Calu3 (cell line): ENCODE results near the gene MRGPRF. TPM values are rescaled to one million over a fixed set of nuclear protein-coding genes. Genes with fewer than 3 reads are reported as not detected.

ENCODE experiments used
- BruUV-seq: library from RNA; stranded (reverse); fragments of 400-500 nt; replicated peaks from 2 replicates; lab custom pipeline; 2021; lab: Mats Ljungman, UMichigan
- CTCF ChIA-PET: fragments of 300-600 bp; sonication (Branson Sonifier 250); formaldehyde crosslinking; loops from one replicate; lab custom pipeline; 2022; ENCODE audit warnings: antibody characterized with exemption; lab: Charles Lee
- DNase-seq: peaks from one replicate; pipeline ENCODE4 v3.0.0; 2022
- H3K27ac Mint-ChIP-seq: one replicate; pipeline ENCODE4 v1.8.0; 2022; ENCODE audit warnings: mixed read lengths; ENCODE audit not compliant: unreplicated experiment
- H3K27me3 Mint-ChIP-seq: one replicate; pipeline ENCODE4 v1.8.0; 2022; ENCODE audit warnings: mixed read lengths; ENCODE audit not compliant: unreplicated experiment
- H3K36me3 Mint-ChIP-seq: one replicate; pipeline ENCODE4 v1.8.0; 2022; ENCODE audit warnings: mild to moderate bottlenecking, moderate library complexity, mixed read lengths; ENCODE audit not compliant: insufficient read depth, unreplicated experiment
- H3K4me1 Mint-ChIP-seq: one replicate; pipeline ENCODE4 v1.8.0; 2022; ENCODE audit warnings: mild to moderate bottlenecking, low read depth, mixed read lengths; ENCODE audit not compliant: unreplicated experiment
- H3K4me3 Mint-ChIP-seq: one replicate; pipeline ENCODE4 v1.8.0; 2022; ENCODE audit warnings: mild to moderate bottlenecking, low read depth, moderate library complexity, mixed read lengths; ENCODE audit not compliant: unreplicated experiment
- H3K9me3 Mint-ChIP-seq: one replicate; pipeline ENCODE4 v1.8.0; 2022; ENCODE audit warnings: low read depth, mixed read lengths; ENCODE audit not compliant: unreplicated experiment
- intact Hi-C: fragments of 100-400 bp; cut with micrococcal nuclease; formaldehyde crosslinking; loops from one replicate; pipeline ENCODE4 v1.10.0; 2022; ENCODE audit not compliant: unreplicated experiment
- total RNA-seq: library from RNA; stranded (reverse); gene quantifications from 2 replicates; pipeline ENCODE4 v1.2.3, GENCODE V29; 2022
- TF ChIP-seq, protein P1 (sequence below): fragments of 200-600 bp; IDR thresholded peaks from one replicate; pipeline ENCODE4 v1.8.0; 2022; ENCODE audit warnings: antibody characterized with exemption; ENCODE audit not compliant: unreplicated experiment

Gene MRGPRF
- total RNA-seq, 1 experiment from 2014 or later, result 0.14 TPM

DNA sequence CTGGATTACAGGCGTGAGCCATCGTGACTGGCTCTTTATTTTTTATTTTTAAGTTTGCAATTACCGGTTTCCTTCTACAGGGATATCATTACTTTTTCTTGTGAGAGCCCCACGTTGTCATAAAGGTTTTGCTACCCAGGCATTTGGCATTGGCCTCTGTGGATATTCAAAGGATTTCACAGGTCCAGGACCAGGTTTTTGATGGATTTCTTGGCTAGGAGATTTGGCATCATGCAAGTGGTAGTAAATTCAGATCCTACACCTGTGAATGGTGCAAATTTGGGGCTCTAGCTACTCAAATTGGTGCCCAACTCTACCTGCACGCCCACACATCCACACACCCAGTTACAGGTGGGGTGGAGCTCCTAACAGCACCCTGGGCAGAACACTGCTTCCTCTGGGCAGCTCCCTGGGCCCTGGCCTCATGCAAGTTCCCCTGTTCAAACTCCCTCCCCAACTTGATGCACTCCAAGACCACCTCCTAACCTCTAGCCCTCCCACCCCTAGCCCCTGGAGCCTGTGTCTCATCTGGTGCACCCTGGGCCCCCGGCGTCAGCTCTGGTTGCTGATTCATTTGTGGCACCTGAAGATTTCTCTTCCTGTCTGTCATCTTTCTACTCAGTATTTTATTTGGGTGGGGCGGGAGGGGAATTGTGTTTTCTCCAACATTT lies 23.0 kb downstream of the MRGPRF start:
- Mint-ChIP-seq H3K4me1 (no peaks in the 10 kb centered on the region), H3K27me3 (peaks cover 32% of the 10 kb centered on the region), H3K9me3 (peaks cover 3% of the 10 kb centered on the region), H3K36me3 (no peaks in the 10 kb centered on the region), H3K4me3 (no peak overlapping the region), H3K27ac (no peak overlapping the region)
- no TSS peak for BruUV-seq
- intact Hi-C loops, result no loop called here
- CTCF ChIA-PET, result interaction anchor here (0.6 kb wide), 2 partner anchors 135 to 653 kb away, joined by 3 to 4 read pairs; no protein-coding TSS in a partner anchor
- no peak for DNase-seq
- TF ChIP-seq, protein P1, sequence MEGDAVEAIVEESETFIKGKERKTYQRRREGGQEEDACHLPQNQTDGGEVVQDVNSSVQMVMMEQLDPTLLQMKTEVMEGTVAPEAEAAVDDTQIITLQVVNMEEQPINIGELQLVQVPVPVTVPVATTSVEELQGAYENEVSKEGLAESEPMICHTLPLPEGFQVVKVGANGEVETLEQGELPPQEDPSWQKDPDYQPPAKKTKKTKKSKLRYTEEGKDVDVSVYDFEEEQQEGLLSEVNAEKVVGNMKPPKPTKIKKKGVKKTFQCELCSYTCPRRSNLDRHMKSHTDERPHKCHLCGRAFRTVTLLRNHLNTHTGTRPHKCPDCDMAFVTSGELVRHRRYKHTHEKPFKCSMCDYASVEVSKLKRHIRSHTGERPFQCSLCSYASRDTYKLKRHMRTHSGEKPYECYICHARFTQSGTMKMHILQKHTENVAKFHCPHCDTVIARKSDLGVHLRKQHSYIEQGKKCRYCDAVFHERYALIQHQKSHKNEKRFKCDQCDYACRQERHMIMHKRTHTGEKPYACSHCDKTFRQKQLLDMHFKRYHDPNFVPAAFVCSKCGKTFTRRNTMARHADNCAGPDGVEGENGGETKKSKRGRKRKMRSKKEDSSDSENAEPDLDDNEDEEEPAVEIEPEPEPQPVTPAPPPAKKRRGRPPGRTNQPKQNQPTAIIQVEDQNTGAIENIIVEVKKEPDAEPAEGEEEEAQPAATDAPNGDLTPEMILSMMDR, result no peak

DNA sequence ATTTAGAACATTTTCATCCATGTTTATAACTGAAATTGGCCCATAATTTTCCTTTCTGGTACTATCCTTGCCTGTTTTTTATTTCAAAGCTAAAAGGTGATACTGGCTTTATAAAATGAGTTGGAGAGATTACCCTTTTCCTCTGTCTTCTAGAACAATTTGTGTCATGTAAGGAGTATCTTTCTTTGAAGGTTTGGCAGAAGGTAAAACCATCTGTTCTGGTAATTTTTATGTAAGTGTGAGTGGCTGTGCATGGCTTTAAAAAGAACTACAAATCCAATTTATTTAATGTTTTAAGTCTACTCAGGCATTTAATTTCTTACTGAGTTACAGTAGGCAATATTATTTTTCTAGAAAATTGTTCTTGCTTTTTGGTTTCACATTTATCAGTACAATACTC lies 24.6 kb downstream of the MRGPRF start:
- no peak for DNase-seq
- Mint-ChIP-seq H3K4me3 (no peak overlapping the region), H3K27me3 (peaks cover 22% of the 10 kb centered on the region), H3K36me3 (no peaks in the 10 kb centered on the region), H3K9me3 (peaks cover 3% of the 10 kb centered on the region), H3K27ac (no peak overlapping the region), H3K4me1 (no peaks in the 10 kb centered on the region)
- CTCF ChIA-PET, result no interaction called here
- TF ChIP-seq, protein P1, result no peak
- no TSS peak for BruUV-seq
- intact Hi-C loops, result no loop called here

DNA sequence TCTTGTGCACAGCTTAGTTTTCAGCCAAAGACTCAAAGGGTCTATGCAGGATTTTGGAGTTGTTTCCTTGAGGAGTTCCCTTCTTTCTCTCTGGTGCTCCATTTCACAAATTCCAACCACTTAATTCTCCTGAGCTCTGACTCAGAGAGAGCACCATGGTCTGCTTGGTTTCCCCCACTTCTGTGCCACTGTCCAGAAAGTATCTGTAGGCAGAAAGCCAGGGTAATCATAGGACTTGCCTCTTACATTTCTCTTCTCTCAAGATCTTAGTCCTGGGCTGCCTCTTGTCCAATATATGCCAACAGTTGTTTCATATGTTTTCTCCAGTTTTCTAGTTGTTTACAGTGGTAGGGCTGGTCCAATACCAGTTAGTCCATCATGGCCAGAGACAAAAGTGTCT lies 25.8 kb downstream of the MRGPRF start:
- intact Hi-C loops, result no loop called here
- BruUV-seq, result no TSS peak
- CTCF ChIA-PET, result no interaction called here

DNA sequence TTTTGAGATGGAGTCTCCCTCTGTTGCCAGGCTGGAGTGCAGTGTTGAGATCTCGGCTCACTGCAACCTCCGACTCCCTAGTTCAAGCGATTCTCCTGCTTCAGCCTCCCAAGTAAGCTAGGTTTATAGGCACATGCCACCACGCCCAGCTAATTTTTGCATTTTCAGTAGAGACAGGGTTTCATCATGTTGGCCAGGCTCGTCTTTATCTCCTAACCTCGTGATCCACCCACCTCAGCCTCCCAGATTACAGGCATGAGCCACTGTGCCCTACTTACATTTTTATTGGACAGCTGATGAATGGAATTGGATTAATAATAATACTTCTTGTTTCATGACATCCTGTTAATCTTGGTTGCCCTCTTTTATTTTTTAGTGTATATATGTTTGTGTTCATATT lies 29.2 kb downstream of the MRGPRF start:
- TF ChIP-seq, protein P1, result no peak
- Mint-ChIP-seq H3K36me3 (no peaks in the 10 kb centered on the region), H3K27ac (no peak overlapping the region), H3K4me1 (no peaks in the 10 kb centered on the region), H3K27me3 (peaks cover 41% of the 10 kb centered on the region), H3K9me3 (peaks cover 6% of the 10 kb centered on the region), H3K4me3 (no peak overlapping the region)
- CTCF ChIA-PET, result interaction anchor here (0.7 kb wide), 1 partner anchor 540 kb away, joined by 5 read pairs; no protein-coding TSS in a partner anchor
- DNase-seq, result no peak
- BruUV-seq, result no TSS peak
- intact Hi-C loops, result no loop called here

More for the DNA sequence above, 25.8 kb downstream of the MRGPRF start:
- no peak overlapping the region for H3K4me3 Mint-ChIP-seq
- peaks cover 20% of the 10 kb centered on the region for H3K27me3 Mint-ChIP-seq
- peaks cover 5% of the 10 kb centered on the region for H3K9me3 Mint-ChIP-seq
- DNase-seq, result no peak
- H3K27ac Mint-ChIP-seq, result no peak overlapping the region
- TF ChIP-seq, protein P1, result no peak
- H3K36me3 Mint-ChIP-seq, result no peaks in the 10 kb centered on the region
- no peaks in the 10 kb centered on the region for H3K4me1 Mint-ChIP-seq
